HG02938 (cell line): ENCODE data around the gene HMGN3.
"Not testable (repeated sequence)": the region's sequence is repeated elsewhere in the genome, so short reads cannot be mapped to it uniquely, and the experiment has no call there.

Source experiments
- ATAC-seq: cut with Tn5 transposase; IDR thresholded peaks from one replicate; pipeline ENCODE4 v1.9.1; 2021; ENCODE audit warnings: mild to moderate bottlenecking, moderate library complexity; ENCODE audit not compliant: unreplicated experiment

Gene HMGN3

DNA sequence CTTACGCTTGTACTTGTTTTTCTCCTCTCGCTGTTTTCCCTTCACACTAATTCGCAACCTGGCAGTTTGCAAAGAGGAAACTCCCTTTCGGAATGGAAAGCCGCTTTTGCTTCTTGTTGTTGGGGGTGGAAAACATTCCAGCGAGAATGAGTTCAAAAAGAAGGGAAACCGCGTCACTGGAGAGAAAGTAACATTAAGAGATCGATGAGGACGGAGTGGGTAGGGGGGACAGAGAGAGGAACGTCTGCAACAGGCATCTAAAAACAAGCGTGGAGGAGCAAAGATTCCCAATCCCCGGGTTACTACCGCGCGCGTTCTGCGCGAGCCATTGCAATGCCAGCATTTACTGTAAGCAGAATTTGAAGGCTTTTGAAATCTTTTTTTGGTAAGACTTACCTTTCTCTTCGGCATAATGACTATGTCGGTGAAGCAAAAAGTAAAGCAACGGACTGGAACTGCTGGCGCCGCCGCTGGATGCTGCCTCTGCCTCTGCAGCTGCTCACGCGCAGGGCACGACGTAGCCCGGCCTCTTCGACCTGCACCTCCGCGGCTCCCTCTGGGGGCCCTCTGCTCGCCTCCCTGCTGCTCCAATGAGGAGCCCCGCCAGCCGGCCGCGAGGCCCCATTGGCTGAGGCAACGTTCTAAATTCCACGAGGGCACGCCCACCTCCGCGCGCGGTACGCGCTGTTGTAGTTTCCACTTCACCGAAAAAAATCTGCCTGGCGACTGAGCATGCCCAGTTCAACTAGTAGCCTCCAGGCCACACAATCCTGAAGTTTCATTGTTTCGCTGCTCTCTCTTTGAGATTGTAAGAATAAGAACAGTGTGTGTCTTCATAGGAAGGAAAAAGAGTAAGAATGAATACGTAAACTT is at the start of gene HMGN3:
TSS of gene HMGN3 (minus strand) at position 533 of the 873 bp plus-strand sequence.
- ATAC-seq, result peak; percentile 92

GRCh38 chr6:79280756-79281155 is 46.3 kb upstream of the HMGN3 start:
- ATAC-seq, result no peak

- no peak for ATAC-seq
Measured at GRCh38 chr6:79277109-79277508, 42.6 kb upstream of the HMGN3 start.

GRCh38 chr6:79269877-79270276 is 35.4 kb upstream of the HMGN3 start:
- ATAC-seq, result no peak

DNA sequence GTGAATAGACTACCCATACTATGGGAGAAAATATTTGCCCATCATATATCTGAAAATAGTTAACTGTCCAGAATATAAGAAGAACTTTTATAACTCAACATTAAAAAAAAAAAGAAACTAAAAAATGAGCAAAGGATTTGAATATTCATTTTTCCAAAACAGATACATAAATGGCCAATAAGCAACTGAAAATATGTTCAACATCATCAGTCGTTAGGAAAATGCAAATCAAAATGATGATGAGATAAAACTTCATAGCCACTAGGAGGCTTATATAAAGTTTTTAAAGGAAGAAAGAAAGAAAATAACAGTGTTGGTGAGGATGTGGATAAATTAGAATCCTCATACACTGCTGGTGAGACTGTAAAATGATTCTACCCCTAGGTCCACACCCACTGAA is 32.6 kb upstream of the HMGN3 start:
- ATAC-seq, result no peak

- ATAC-seq, result no peak
Measured at GRCh38 chr6:79266051-79266450, 31.6 kb upstream of the HMGN3 start.

GRCh38 chr6:79263359-79263758 is 28.9 kb upstream of the HMGN3 start:
- no peak for ATAC-seq

DNA sequence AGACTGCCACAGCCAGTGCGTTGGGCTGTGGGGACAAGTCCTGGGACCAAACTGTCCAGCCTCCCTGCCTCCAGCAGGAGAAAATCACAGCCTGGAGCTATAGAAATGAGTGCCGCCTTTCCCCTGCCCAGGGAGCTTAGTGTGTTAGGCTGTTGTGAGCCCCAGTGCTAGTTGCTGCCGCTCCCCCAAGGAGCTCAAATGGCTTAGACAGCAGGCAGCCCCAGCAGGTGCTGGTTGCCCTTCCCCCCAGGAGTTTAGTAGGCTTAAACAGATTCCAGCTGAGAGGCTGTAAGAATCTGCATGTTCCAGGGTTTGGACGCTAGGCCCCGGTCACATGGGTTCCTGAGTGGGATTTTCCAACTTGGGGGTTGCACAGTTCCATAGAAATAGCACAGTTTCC is 27.2 kb upstream of the HMGN3 start:
- no peak for ATAC-seq

- no peak for ATAC-seq
Measured at GRCh38 chr6:79260772-79261171, 26.3 kb upstream of the HMGN3 start.

DNA sequence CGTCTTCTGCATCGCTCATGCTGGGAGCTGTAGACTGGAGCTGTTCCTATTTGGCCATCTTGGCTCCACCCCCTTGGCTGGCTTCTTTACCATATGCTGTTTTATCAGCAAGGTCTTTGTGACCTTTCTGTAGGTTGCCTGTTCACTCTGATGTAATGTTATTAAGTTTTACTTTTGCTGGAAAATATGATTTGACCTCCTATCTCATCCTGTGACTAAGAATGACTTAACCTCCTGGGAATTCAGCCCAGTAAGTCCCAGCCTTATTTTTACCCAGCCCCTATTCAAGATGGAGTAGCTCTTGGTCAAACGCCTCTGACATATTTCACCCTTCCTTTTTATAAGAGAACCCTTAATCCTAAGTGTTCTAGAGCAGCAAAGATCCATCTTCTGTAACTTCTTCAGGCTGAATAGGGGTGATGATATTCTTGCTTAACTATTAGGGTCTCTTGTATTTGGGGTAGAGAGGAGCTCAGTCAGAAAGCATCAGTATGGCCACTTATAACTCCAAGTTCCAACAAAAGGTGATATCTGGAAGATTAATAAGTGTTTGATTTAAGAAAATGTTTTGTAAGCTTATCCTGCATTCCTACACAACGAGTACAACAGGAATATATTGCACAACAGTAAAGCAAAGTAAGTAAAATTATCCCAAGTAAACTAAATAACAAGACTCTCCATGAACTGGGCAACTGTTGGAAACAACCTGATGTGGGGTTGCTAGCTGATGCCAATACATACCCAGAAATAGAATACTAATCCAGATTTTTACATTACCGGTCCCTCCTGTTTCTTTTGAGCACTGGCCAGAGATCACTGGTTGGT is 23.1 kb upstream of the HMGN3 start:
- ATAC-seq, result no peak

- not testable (repeated sequence) for ATAC-seq
Measured at GRCh38 chr6:79256770-79257169, 22.3 kb upstream of the HMGN3 start.

DNA sequence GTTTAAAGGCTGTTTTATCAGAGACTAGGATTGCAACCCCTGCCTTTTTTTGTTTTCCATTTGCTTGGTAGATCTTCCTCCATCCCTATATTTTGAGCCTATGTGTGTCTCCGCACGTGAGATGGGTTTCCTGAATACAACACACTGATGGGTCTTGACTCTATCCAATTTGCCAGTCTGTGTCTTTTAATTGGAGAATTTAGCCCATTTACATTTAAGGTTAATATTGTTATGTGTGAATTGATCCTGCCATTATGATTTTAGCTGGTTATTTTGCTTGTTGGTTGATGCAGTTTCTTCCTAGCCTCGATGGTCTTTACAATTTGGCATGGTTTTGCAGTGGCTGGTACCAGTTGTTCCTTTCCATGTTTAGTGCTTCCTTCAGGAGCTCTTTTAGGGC is 20.6 kb upstream of the HMGN3 start:
- ATAC-seq, result not testable (repeated sequence)

DNA sequence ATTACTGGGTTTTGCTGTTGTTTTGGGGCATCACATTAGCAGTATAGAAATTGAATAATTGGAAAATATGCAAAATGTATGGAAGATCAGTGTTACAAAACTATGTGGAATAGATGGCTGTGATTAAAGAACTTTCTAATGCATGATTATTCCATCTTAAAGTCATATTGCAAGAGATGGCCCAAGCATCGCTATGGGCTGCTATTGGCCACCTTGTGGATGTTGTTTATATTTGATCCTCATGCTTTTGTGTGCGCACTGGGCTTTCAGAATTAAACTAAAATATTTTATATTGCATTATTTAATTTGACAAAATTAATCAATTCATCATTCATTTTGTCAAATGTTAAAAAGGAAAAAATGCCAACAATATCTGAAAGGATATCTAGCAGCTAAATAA is 16.1 kb upstream of the HMGN3 start:
- no peak for ATAC-seq

GRCh38 chr6:79250107-79250514 is 15.6 kb upstream of the HMGN3 start:
- peak; percentile 69 for ATAC-seq

GRCh38 chr6:79249136-79249535 is 14.7 kb upstream of the HMGN3 start:
- no peak for ATAC-seq

DNA sequence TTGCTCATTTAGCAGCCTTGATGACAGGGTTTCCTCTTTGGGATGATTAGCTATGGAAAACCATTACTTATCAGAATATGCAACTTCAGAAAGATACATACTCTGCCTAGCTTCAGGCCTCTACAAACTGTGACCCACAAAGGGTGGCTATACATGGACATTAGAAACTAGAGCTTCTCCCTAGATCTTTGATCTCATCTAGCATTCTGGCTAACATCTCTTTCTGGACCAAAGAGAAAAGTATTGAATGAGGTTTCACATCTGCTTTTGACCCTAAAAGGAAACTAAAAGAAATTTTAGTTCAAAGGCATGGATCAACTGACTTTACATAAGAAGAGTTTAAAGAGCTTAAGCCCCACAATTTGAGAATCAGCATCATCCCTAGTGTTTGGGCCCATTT is 12.4 kb upstream of the HMGN3 start:
- ATAC-seq, result peak; percentile 83

- no peak for ATAC-seq
Measured at GRCh38 chr6:79241228-79241627, 6.7 kb upstream of the HMGN3 start.

DNA sequence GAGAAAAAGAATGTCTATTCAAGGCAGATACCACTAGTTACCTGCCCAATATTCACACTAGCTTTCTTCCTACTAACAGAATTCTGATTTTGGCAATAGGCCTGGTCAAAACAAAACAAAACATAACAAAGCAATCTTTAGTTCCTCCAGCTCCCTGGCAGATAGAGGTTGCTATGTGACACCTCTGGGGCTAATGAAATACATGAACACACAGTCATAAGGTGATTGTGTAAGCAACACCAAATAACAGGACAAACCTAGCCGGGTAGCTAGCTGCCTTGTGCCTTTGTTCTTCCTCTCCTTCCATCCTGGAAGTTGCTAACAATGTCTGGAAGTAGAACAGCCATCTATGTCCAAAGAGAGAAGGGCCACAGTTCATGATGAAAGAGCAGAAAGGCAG is 6.0 kb upstream of the HMGN3 start:
- ATAC-seq, result peak; percentile 57

DNA sequence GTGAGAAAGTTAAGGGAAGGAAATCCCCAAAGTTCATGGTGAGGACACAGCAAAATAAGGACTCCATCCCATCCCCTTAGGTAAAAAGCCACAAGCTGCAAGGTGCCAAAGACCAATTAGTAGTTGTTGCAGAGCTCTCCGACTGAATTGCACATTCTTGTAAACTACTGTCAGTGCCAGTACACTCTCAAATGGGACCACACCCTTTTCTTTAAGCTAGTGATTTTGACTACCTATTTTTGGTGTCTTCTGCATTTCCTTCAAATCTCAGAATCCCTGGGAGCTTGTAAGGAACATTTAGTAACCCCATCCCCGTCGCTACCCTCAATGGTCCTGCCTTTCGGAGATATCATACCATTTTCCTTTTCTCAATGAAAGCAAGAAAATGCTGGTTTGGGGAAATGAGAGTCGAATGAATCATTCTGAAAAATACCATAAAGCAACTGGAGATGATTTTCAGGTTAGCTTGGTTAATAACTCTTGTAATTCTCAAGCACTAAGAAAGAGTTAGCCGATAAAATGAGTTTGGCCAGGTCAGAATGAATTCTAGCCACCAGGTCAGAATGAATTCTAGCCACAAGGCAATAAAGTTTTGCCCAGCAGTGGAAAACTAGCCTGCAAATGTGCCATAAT is 5.2 kb upstream of the HMGN3 start:
- ATAC-seq, result peak; percentile 54

GRCh38 chr6:79238919-79239318 is 4.4 kb upstream of the HMGN3 start:
- no peak for ATAC-seq

- ATAC-seq, result no peak
Measured at GRCh38 chr6:79236711-79237110, 2.2 kb upstream of the HMGN3 start.
